ENCODE results near the gene SPR.
"Not testable (repeated sequence)": the region's sequence is repeated elsewhere in the genome, so short reads cannot be mapped to it uniquely, and the experiment has no call there.

- TF ChIP-seq CTCF (IDR thresholded peaks at IDR 0.05; ENCODE audit: insufficient read depth, low read length); REST (IDR thresholded peaks at IDR 0.05; ENCODE audit: insufficient replicate concordance, low read depth); POLR2AphosphoS5 (IDR thresholded peaks at IDR 0.05; ENCODE audit: low read depth): not testable (repeated sequence)
Measured at GRCh38 chr2:72907369-72907768, 20.2 kb downstream of the SPR start.

All from HL-60 (cell line).